Activated naive CD4-positive, alpha-beta T cell treated with anti-CD3 and anti-CD28 coated beads, Interleukin-2, amount 50 U/mL, for 72 hours (primary cell): ENCODE results near the gene SUPT6H. TPM values are rescaled to one million over a fixed set of nuclear protein-coding genes. Genes with fewer than 3 reads are reported as not detected.
A peak's percentile ranks its signal among the peaks of the same experiment; 100 is the strongest.
"Not testable (repeated sequence)": the region's sequence is repeated elsewhere in the genome, so short reads cannot be mapped to it uniquely, and the experiment has no call there.

Source experiments
- ATAC-seq, 2 donors: fragments of 150-1000 bp; cut with Tn5 transposase; 2 replicates each; pipeline ENCODE4 v1.10.0; 2021; ENCODE audit warnings: mild to moderate bottlenecking in 2 of 2, moderate library complexity in 2 of 2
- DNase-seq, 2 donors: peaks; one replicate each; pipeline ENCODE4 v3.0.0; 2021 to 2022; ENCODE audit warnings: low spot score in 2 of 2
- H3K27ac Mint-ChIP-seq, 2 donors: one replicate each; pipeline ENCODE4 v1.8.0; 2022; ENCODE audit warnings: mild to moderate bottlenecking in 2 of 2, mixed read lengths in 2 of 2
- H3K36me3 Mint-ChIP-seq, 2 donors: one replicate each; pipeline ENCODE4 v1.8.0; 2022; ENCODE audit warnings: mixed read lengths in 2 of 2
- H3K9me3 Mint-ChIP-seq, 2 donors: one replicate each; pipeline ENCODE4 v1.8.0; 2022; ENCODE audit warnings: mixed read lengths in 2 of 2
- total RNA-seq, 2 donors: library from RNA; stranded (reverse); gene quantifications; one replicate each; pipeline ENCODE4 v1.2.3, GENCODE V29; 2022

Gene SUPT6H
- total RNA-seq, 2 donors from 2014 or later, result 70.0 to 91.8 TPM

DNA sequence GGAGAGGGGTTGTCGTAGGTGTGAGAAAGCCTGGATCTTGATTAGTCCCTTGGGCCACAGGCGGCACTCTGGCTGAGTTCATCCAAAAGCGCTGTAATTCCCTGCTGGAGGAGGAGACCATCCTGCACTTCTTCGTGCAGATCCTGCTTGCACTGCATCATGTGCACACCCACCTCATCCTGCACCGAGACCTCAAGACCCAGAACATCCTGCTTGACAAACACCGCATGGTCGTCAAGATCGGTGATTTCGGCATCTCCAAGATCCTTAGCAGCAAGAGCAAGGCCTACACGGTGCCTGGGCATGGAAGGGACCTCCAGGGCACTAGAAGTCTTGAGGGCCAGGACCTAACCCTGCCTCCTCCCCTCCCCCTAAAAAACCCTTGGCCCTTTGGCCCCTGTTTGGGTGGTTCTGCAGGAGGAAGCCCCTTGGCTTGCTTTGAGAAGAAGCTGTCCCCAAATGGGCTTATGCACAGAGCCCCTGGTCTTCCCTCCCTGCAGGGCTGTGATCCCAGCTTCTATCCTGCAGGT lies 72.8 kb downstream of the SUPT6H start:
- Mint-ChIP-seq H3K9me3 (no peaks in the 10 kb centered on the region), H3K27ac (no peak overlapping the region), H3K36me3 (peaks cover 0 to 25% of the 10 kb centered on the region in 2 donors)
- ATAC-seq (no peak), DNase-seq (no peak)

DNA sequence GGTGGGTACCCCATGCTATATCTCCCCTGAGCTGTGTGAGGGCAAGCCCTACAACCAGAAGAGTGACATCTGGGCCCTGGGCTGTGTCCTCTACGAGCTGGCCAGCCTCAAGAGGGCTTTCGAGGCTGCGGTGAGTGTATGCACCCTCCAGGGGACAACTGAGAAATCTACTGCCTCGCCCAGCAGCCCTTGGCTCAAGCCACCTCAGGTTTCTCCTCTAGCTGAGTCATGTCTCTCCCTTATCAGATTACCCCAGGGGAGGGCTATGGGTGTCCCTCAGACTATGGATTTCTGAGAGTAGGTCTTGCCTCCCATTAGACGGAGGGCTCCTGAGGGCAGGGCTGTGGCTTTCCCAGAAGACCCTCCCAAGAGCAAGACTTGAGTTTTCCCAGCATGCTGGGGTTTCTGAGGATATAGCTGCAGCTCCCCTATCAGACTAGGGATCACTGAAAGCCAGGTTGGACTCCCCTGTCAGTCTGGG lies 73.3 kb downstream of the SUPT6H start:
- Mint-ChIP-seq H3K9me3 (no peaks in the 10 kb centered on the region), H3K27ac (no peak overlapping the region), H3K36me3 (peaks cover 0 to 29% of the 10 kb centered on the region in 2 donors)
- DNase-seq, result no peak
- peak in 1 of 2 donors; percentile 30 for ATAC-seq

DNA sequence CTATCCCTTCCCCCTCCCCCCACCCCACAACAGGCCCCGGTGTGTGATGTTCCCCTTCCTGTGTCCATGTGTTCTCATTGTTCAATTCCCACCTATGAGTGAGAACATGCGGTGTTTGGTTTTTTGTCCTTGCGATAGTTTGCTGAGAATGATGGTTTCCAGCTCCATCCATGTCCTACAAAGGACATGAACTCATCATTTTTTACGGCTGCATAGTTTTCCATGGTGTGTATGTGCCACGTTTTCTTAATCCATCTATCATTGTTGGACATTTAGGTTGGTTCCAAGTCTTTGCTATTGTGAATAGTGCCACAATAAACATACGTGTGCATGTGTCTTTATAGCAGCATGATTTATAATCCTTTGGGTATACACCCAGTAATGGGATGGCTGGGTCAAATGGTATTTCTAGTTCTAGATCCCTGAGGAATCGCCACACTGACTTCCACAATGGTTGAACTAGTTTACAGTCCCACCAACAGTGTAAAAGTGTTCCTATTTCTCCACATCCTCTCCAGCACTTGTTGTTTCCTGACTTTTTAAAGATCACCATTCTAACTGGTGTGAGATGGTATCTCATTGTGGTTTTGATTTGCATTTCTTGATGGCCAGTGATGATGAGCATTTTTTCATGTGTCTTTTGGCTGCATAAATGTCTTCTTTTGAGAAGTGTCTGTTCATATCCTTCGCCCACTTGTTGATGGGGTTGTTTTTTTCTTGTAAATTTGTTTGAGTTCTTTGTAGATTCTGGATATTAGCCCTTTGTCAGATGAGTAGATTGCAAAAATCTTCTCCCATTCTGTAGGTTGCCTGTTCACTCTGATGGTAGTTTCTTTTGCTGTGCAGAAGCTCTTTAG lies 74.1 kb downstream of the SUPT6H start:
- not testable (repeated sequence) for H3K27ac Mint-ChIP-seq, ATAC-seq, H3K9me3 Mint-ChIP-seq, DNase-seq
- peaks cover 0 to 34% of the 10 kb centered on the region in 2 donors for H3K36me3 Mint-ChIP-seq

DNA sequence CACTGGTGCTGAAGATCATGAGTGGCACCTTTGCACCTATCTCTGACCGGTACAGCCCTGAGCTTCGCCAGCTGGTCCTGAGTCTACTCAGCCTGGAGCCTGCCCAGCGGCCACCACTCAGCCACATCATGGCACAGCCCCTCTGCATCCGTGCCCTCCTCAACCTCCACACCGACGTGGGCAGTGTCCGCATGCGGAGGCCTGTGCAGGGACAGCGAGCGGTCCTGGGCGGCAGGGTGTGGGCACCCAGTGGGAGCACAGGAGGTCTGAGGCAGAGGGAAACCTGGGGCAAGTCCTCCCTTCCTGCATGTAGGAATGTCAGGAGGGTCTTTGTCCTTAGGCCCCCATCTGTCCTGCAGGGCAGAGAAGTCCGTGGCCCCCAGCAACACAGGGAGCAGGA lies 75.3 kb downstream of the SUPT6H start:
- no peak overlapping the region for H3K27ac Mint-ChIP-seq
- peaks cover 0 to 34% of the 10 kb centered on the region in 2 donors for H3K36me3 Mint-ChIP-seq
- DNase-seq, result no peak
- H3K9me3 Mint-ChIP-seq, result no peaks in the 10 kb centered on the region
- ATAC-seq, result no peak

DNA sequence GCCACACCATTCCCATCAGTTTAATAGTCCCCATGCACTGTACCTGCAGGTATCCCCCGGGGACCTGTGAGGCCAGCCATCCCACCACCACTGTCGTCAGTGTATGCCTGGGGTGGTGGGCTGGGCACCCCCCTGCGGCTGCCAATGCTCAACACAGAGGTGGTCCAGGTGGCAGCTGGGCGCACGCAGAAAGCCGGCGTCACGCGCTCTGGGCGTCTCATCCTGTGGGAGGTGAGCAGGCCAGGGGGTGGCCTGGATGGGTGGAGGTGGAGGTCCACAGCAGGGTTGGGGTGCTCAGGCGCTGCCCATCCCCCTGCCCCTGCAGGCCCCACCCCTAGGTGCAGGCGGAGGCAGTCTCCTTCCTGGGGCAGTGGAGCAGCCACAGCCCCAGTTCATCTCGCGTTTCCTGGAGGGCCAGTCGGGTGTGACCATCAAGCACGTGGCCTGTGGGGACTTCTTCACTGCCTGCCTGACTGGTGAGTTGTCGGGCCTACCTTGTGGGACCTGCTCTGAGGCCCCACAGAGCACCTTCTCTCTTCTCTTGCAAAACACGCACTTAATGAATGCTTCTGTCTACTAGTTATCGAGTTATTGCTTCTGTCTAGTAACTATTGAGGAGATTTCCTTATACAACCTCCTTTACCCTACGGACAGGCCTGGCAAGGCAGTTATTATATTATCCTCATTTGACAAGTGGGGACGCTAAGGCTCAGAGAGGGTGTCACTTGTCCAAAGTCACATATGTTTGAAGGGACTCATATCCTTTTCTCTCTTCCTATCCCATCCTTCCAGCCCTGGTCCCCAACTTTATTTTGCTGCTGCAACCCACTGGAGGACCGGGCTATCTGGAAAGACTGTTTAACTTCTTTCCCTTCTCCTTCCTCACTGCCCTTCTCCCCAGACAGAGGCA lies 76.0 kb downstream of the SUPT6H start:
- ATAC-seq, result no peak
- no peak for DNase-seq
- Mint-ChIP-seq H3K36me3 (peaks cover 0 to 34% of the 10 kb centered on the region in 2 donors), H3K9me3 (no peaks in the 10 kb centered on the region), H3K27ac (peak overlapping the region; percentile 33 to 68)

DNA sequence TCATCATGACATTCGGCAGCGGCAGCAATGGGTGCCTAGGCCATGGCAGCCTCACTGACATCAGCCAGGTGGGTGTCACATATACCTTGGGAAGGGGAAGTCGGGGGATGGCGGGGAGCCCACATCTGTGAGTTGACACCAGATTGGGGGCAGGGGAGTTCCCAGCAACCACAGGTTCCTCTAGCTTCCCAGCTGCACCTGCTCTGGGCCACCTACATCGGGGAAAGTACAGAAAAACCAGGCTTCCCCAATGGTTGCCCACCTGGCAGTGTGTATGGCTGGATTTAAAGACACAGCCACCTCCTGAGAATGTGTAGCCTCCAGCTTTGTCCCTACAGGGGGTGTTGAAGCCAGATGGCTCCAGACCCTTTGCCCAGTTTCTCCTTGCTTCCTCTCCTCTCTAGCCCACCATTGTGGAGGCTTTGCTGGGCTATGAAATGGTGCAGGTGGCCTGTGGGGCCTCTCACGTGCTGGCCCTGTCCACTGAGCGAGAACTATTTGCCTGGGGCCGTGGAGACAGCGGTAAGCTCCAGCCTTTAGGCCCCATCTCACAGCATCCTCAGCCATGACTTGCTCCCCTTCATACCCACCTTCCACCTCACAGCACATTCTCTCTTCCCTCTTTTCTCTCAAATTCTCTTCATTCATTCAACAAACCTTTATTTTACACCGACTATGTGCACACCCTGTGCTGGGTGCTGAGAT lies 76.8 kb downstream of the SUPT6H start:
- H3K36me3 Mint-ChIP-seq, result peaks cover 0 to 34% of the 10 kb centered on the region in 2 donors
- DNase-seq (no peak), ATAC-seq (peak; percentile 46)
- H3K27ac Mint-ChIP-seq, result peak overlapping the region; percentile 33 to 68
- no peaks in the 10 kb centered on the region for H3K9me3 Mint-ChIP-seq

DNA sequence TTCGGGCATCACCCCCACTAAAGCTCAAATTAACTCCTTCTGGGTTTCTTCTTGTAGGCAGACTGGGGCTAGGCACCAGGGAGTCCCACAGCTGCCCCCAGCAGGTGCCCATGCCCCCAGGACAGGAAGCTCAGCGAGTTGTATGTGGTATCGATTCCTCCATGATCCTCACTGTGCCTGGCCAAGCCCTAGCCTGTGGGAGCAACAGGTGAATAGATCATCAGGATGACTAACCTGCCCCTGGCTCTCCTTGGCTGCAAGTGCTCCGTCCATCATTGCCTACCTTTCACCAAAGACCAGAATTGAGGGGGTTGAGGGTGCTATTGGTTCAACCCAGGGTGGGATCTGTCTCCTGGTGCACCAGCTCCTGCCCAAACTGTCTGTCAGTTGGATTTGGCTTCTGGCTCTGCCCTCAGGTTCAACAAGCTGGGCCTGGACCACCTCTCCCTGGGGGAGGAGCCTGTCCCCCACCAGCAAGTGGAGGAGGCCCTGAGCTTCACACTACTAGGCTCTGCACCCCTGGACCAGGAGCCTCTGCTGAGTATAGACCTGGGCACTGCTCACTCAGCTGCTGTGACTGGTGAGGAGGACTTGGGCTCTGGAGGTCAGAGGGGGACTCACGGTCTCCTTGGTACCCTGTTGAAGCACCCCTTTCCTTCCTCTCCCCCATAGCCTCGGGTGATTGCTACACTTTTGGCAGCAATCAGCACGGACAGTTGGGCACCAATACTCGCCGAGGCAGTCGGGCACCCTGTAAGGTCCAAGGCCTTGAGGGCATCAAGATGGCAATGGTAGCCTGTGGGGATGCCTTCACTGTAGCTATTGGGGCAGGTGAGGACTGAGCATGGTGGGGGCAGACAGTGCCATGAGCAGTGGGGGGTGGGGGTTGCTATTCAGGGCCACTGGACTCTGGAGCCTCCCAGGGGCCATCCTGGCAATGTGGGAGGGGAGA lies 78.7 kb downstream of the SUPT6H start:
- ATAC-seq (no peak), DNase-seq (peak in 1 of 2 donors; percentile 53)
- H3K27ac Mint-ChIP-seq, result no peak overlapping the region
- H3K9me3 Mint-ChIP-seq, result no peaks in the 10 kb centered on the region
- peaks cover 10 to 40% of the 10 kb centered on the region in 2 donors for H3K36me3 Mint-ChIP-seq

DNA sequence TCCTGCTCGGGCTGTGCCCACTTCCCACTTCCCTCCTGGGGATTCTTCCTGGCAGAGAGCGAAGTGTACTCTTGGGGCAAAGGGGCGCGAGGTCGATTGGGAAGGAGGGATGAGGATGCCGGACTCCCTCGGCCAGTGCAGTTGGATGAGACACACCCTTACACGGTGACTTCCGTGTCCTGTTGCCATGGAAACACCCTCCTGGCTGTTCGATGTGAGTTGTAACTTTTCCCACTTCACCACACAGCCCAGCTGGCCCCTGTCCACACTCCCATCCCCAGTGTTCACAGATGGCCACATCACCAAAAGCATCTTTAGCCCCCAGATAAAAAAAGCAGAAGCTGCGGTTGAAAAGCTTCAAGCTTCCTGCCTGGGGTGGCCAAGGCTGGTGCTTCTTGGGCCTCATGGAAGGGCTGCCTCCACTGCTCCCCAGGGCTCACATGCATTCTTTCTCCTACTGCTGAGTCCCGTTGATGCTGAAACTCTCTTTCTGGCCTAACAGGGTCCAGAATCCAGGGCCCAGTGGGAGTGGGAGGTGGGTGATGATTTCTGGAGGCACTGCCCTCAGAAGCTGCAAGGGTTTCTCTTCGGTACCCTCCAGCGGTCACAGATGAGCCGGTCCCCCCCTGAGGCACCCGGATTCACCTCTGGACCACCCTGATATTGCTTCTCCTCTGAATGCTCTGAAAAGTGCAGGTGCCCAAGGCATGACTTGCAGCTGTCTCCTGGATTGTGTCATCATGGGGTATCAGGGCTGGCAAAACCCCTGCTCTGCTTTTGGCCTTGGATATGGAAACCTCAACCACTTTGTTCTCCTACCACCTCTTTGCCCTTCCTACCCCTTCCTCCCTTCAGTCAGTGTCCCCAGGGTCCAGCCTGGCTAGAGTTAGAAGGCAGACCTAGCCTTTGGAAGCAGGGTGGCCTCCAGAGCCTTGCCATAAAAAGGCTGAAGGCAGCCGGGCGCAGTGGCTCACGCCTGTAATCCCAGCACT lies 79.6 kb downstream of the SUPT6H start:
- no peak for ATAC-seq
- Mint-ChIP-seq H3K36me3 (peaks cover 18 to 40% of the 10 kb centered on the region in 2 donors), H3K27ac (peak overlapping the region in 1 of 2 donors; percentile 72)

DNA sequence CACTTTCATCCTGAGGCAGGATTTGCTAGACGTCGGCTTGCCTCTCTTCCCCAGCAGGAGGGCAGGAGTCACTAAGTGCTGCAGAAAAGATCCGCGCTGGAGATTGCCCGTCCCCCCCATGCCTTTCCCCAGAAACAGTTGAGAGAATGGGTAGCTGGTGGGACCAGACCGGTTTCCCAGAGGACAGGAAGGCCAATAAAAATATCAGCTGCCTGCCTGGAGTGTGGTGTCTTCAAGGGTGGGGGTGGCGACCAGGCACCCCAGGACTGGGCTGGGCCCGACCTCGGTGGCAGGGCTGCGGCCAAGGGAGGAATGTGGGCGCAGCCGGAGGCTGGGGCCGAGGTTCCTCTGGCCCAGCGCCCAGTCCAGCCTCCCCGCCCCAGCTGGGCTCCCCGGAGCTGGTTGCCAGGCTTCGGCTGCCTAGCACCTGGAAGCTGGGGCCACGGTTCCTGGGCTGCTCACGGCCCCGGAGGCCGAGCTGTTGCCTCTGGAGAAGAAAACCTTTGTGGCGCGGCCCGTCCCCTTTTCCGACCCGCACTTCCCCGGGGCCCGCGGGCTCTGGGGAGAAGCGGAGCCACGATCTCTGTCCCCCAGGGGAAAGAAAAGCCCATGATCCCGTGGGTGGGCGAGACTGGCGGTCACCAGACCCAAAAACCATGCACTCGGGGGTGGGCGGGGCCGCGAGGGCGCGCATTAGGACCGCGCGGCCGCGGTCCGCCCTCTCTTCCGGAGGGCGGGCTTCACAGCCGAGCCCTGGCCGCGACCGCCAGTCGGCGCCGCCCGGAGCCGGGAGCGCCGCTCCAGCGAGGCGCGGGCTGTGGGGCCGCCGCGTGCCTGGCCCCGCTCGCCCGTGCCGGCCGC lies 81.5 kb downstream of the SUPT6H start, which contains the start of gene TRAF4:
TSS of gene TRAF4 (plus strand) at position 769 of the 861 bp plus-strand sequence. CDS start 102 bp downstream, outside the sequence.
- peak within 1 kb of the TSS; percentile 86 to 90 for H3K27ac Mint-ChIP-seq
- H3K36me3 Mint-ChIP-seq, result peaks cover 28 to 32% of the 10 kb centered on the region in 2 donors
- ATAC-seq (peak; percentile 87 to 89), DNase-seq (peak; percentile 80 to 81)
- no peaks in the 10 kb centered on the region for H3K9me3 Mint-ChIP-seq

More for the DNA sequence above, 79.6 kb downstream of the SUPT6H start:
- H3K9me3 Mint-ChIP-seq, result no peaks in the 10 kb centered on the region
- peak in 1 of 2 donors; percentile 54 for DNase-seq

DNA sequence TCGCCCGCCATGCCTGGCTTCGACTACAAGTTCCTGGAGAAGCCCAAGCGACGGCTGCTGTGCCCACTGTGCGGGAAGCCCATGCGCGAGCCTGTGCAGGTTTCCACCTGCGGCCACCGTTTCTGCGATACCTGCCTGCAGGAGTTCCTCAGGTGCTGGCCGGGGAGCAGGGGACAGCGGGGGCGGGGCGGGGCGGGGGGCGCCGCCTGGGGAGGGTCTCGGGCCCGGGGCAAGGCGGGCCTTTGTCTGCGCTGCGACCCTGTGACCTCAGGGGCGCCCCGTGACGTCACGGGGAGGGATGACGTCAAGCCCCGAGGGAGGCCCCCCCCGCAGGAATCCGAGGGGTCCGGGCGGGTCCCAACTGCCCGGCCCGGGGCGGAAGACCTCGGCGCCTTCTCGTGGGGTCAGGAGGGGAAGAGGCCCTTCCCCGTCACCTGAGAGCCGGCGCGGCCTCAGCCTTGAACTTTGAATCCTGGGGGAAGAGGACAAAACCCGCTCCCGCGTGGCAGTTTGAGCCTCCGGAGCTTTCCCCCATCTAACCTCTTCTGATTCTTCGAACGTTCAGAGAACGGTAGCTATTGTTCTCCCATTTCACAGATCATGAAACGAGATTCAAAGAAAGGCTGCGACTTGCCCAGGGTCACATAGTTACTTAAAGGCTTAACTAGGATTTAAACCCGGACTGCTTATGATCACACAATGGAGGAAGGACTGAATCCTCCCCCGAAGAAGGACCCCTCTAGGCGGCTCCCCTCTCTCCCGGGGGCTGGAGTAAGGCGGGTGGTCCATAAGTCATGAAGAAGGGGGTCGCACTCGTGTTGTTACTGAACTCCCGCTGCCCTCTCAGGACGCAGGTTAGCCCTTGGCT lies 82.3 kb downstream of the SUPT6H start:
- H3K9me3 Mint-ChIP-seq, result no peaks in the 10 kb centered on the region
- ATAC-seq, result peak; percentile 35 to 40
- H3K27ac Mint-ChIP-seq, result peak overlapping the region; percentile 86 to 90
- DNase-seq, result peak; percentile 57 to 75
- H3K36me3 Mint-ChIP-seq, result peaks cover 19 to 38% of the 10 kb centered on the region in 2 donors

DNA sequence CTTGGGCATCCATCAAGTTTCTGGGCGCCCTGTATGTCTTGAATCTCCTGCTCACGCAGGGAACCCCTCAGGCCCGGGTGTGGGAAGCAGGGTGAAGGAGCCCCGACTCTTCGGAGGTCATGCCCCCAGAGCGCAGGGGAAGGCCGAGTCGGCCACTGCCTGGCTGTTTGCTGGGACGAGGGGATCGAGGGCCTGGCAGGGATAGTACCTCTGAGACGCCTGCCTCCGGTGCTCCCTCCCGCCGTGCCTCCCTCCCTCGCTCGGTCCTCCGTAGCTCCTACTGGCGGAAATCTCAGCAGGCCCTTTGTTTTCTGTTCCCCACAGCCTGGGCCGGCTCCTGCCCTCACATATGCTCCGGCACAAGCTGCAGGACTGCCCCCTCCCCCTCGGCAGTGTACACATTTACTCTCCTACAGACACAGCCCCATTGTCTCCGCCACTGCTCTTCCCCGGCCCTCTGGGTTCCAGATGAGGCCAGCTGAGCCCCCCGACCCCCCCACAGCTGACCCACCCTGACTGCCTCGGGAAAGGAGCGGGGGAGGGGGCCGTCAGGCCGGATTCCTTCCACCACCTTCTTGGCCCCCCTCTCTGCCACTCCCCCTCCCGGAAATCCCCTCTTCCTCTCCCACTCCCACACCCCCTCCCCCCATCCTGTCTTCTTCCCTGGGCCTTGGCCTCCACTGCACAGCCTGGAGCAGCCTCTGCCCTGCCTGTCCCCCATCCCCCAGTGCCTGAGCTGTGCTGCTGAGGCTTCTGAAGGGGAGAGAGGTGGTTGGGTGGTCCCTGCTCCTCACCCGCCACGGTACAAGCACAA lies 83.2 kb downstream of the SUPT6H start:
- peaks cover 12 to 38% of the 10 kb centered on the region in 2 donors for H3K36me3 Mint-ChIP-seq
- H3K9me3 Mint-ChIP-seq, result no peaks in the 10 kb centered on the region
- DNase-seq (no peak), ATAC-seq (peak in 1 of 2 donors; percentile 3)
- H3K27ac Mint-ChIP-seq, result peak overlapping the region; percentile 86 to 90
